Lower leg skin (tissue), 3 donors: ENCODE data around the gene CNTNAP4.

Experiments used
- POLR2A ChIP-seq, 2 donors: fragments of 450-650 bp; IDR thresholded peaks; one replicate each; pipeline ENCODE4 v1.6.1; 2016 to 2017; ENCODE audit warnings: antibody characterized with exemption in 2 of 2, mild to moderate bottlenecking in 1 of 2, moderate library complexity in 1 of 2
- TF ChIP-seq, protein P1 (sequence below), 3 donors: fragments of 450-650 bp; IDR thresholded peaks; one replicate each; pipeline ENCODE4 v1.5.1; 2016; ENCODE audit warnings: antibody characterized with exemption in 3 of 3, mild to moderate bottlenecking in 3 of 3, moderate library complexity in 2 of 3

DNA sequence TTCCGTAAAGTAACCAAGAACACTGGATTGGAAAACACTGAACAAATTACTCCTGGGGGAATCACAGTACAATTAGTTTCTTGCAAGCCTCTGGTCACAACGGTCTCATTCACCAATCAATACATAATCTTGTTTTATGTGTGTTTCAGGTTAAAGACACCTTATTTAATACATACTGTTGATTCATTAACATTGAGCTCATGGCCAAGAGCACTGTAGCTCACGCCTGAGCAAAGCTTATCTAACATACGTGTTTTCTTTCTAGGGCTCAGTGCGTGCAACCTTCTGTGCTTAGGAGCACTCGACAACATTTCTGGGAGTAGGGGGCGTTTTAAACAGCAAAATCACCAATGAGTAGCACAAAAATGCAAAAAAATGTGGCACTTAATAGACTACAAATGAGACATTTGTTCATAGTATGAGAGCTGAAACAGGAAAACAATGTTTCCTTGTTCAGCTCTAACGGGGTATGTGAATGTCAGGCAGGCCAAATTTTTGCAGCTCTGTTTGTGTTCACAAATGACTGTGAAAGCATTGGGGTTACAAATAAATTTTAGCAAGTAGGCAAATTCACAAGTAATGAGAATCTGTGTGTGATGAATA, 206.2 kb downstream of the CNTNAP4 start:
- TF ChIP-seq, protein P1, sequence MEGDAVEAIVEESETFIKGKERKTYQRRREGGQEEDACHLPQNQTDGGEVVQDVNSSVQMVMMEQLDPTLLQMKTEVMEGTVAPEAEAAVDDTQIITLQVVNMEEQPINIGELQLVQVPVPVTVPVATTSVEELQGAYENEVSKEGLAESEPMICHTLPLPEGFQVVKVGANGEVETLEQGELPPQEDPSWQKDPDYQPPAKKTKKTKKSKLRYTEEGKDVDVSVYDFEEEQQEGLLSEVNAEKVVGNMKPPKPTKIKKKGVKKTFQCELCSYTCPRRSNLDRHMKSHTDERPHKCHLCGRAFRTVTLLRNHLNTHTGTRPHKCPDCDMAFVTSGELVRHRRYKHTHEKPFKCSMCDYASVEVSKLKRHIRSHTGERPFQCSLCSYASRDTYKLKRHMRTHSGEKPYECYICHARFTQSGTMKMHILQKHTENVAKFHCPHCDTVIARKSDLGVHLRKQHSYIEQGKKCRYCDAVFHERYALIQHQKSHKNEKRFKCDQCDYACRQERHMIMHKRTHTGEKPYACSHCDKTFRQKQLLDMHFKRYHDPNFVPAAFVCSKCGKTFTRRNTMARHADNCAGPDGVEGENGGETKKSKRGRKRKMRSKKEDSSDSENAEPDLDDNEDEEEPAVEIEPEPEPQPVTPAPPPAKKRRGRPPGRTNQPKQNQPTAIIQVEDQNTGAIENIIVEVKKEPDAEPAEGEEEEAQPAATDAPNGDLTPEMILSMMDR (IDR thresholded peaks at IDR 0.05), result no peak
- no peak for TF ChIP-seq POLR2A (IDR thresholded peaks at IDR 0.05)
